Fibroblast of skin of abdomen (primary cell): ENCODE measurements around the gene CCDC191. TPM values are rescaled to one million over a fixed set of nuclear protein-coding genes. Genes with fewer than 3 reads are reported as not detected.

ENCODE experiments used
- DNase-seq: peaks from one replicate; pipeline ENCODE4 v3.0.0-alpha.2; 2013
- polyA plus RNA-seq, 2 experiments: library from polyadenylated mRNA; unstranded; fragments of 120-200 nt; gene quantifications; one replicate each; pipeline ENCODE4 v1.2.1, GENCODE V29; 2013; ENCODE audit not compliant: insufficient read length in 2 of 2

The CCDC191 gene, protein sequence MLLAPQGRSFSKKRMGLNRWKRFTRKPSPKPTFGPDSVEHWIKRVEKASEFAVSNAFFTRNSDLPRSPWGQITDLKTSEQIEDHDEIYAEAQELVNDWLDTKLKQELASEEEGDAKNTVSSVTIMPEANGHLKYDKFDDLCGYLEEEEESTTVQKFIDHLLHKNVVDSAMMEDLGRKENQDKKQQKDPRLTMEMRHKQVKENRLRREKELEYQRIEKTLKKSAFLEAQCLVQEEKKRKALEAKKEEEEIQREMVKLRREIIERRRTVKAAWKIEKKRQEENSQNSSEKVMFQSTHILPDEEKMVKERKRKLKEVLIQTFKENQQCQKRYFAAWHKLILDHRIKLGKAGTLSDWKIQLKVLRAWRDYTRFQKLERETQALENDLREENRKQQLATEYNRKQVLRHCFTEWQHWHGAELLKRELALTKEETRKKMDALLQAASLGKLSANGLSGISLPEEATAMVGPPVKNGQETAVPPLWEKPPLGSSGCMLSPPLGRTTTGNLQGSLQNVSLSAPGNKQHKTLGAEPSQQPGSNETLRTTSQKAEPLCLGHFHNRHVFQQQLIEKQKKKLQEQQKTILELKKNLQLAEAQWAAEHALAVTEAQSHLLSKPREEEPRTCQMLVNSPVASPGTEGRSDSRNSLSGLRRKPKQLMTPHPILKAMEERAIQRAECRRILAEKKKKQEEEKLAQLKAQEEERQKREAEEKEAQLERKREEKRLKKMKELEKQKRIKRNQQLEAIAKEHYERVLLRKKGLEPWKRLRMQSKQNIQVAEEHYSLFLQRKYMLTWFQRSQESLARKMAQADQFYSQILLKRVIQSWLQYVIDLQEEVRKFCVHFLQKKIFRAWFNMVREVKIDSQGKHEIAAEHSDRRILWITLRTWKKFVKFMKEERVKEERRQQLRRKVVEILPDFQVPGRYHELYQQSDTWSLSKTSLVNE
- 2.2 TPM for polyA plus RNA-seq (2013, experiment 1 of 2; ENCODE audit: insufficient read length)
- 2.3 TPM for polyA plus RNA-seq (2013, experiment 2 of 2; ENCODE audit: insufficient read length)

GRCh38 chr3:114056130-114057010 lies at the start of gene CCDC191, which contains the start of gene QTRT2:
Gene CCDC191 (minus strand): TSS chr3:114056526. CDS start chr3:114056466, 60 bp downstream.
Gene QTRT2 (plus strand): TSS chr3:114056737. CDS start chr3:114065258, 8,521 bp downstream.
- peak; percentile 100 for DNase-seq

GRCh38 chr3:114104414-114104813 lies 48.1 kb upstream of the CCDC191 start:
- no peak for DNase-seq

GRCh38 chr3:114103858-114104257 lies 47.5 kb upstream of the CCDC191 start:
- DNase-seq, result no peak

GRCh38 chr3:114103181-114103580 lies 46.9 kb upstream of the CCDC191 start:
- no peak for DNase-seq

- no peak for DNase-seq
Measured at GRCh38 chr3:114101101-114101500, 44.8 kb upstream of the CCDC191 start.

DNA sequence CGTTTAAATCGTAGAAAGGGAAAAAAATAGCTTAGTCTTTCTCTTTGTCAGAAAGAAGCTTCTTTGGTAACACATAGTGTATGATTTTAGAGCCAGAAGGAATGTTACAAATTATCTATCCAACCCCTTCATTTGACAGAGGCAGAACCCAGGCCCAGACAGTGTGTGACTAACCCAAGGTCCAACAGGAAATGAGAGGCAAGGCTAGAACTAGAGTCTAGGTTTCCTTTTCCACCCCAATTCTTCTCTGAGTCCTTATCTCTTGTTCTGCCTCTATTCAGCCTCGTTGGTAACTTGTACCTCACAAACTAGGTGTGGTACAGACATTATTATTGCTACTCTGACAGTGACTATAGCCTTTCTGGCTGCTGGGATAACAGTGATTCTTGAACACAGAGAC lies 39.5 kb upstream of the CCDC191 start:
- no peak for DNase-seq

DNA sequence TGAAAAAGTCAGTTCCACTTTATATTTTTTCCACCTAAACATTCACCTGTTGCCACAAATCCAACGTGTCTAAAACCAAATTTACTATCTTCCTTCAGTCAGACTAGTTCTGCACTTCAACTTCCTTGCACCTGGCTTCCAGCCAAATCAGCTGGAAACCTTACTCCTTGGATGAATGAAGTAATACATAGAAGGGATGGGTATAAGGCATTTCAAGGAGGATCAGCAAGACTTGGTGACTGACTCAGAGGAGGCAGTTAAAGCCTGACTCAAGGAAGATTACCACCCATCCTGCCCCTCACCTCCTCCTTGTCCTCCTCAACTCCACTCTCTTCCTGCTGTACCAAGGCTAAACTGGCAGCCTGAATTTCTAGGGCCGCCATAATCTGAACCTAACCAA lies 37.3 kb upstream of the CCDC191 start:
- peak; percentile 83 for DNase-seq

GRCh38 chr3:114093016-114093380 lies 36.7 kb upstream of the CCDC191 start:
- DNase-seq, result no peak

GRCh38 chr3:114092151-114093015 lies 36.1 kb upstream of the CCDC191 start:
- DNase-seq, result no peak

GRCh38 chr3:114089675-114090074 lies 33.3 kb upstream of the CCDC191 start:
- DNase-seq, result no peak

- DNase-seq, result no peak
Measured at GRCh38 chr3:114086356-114086755, 30.0 kb upstream of the CCDC191 start.

DNA sequence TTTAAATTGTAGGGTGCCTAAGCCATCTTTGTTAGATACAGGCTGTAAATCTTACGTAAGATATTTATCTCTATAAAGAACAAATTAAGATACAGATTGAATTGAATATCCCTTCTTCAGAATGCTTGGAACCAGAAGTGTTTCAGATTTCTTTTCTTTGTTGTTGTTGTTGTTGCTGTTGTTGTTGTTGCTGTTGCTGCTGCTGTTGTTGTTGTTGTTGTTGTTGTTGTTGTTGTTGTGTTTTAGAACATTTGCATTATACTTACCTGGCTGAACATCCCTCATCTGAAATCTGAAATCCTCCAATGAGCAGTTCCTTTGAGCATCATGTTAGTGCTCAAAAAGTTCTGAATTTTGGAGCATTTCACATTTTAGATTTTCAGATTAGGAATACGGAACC lies 26.8 kb upstream of the CCDC191 start:
- no peak for DNase-seq

- DNase-seq, result peak; percentile 68
Measured at GRCh38 chr3:114081037-114081436, 24.7 kb upstream of the CCDC191 start.

DNA sequence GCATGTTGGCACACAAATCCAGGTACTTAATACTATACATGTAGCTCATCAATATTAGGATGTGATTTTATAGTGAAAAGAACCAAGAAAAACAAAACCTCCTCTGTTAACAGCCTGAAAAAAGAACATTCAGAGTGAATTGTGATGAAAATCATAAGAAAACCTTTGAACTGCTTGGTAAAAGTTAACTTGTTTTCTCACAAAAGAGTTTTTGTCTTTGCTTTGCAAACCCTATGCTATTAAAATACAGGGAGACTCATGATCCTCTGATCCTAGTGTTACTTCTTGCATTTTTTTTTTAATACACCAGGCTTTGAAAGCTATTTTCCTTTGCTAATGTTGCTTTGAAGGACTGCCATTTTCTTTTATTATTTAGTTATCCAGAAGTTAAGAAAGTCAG lies 23.9 kb upstream of the CCDC191 start:
- no peak for DNase-seq

DNA sequence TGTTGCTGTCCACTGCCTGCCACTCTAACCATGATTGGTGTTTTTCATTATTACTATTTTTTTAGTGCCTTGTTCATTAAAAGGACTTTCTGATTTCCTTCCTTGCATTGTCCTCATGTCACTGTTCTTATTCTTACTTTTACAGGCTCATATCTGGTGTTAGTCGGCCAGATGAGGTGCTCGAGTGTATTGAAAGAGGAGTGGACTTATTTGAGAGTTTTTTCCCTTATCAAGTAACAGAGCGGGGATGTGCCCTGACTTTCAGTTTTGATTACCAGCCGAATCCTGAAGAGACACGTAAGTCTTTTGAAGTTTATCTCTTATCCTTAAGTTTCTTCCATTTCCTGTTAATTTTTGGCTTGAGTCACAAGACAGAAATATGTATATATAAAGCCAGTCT lies 23.4 kb upstream of the CCDC191 start:
- DNase-seq, result no peak

DNA sequence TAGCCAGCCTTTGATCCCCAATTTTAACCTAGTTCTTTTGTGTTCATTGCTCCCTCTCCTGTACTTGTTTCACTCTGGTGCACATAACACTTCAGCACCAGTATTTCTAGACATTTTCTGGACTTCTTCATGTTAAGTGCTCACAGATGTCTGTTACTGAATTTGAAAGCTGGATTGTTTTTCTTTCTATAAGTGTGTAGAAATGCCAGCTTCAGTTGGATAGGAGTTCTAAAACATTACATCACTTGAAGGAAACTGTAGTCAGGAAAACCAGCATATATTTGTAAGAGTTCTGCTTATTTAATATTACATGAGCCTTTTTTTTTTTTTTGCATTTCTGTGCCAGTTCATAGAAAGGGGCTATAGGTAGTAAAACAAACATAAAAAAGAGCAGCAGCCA lies 21.8 kb upstream of the CCDC191 start:
- DNase-seq, result no peak

DNA sequence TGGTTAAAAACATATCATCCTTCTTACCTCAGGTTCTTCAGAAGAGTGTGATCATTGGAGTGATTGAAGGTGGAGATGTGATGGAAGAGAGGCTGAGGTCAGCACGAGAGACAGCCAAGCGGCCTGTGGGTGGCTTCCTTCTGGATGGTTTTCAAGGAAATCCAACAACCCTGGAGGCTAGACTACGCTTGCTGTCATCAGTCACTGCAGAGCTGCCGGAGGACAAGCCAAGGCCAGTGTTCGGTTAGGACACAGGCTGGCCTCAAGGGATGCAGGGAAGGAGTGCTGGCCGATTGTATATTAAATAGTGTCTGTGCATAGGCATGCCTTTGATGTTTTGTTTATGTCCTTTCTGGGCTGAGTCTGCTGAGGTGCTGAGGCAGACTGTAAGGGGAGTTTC lies 20.4 kb upstream of the CCDC191 start:
- no peak for DNase-seq

- no peak for DNase-seq
Measured at GRCh38 chr3:114071786-114072185, 15.5 kb upstream of the CCDC191 start.

GRCh38 chr3:114068336-114068735 lies 12.0 kb upstream of the CCDC191 start:
- no peak for DNase-seq

- no peak for DNase-seq
Measured at GRCh38 chr3:114067804-114068203, 11.5 kb upstream of the CCDC191 start.
